HTR-8/SVneo (cell line): ENCODE measurements around the gene RIPPLY3.
"Not testable (repeated sequence)": the region's sequence is repeated elsewhere in the genome, so short reads cannot be mapped to it uniquely, and the experiment has no call there.

Experiments used
- DNase-seq: peaks from one replicate; pipeline ENCODE4 v3.0.0; 2011; ENCODE audit warnings: low spot score, mixed read lengths; ENCODE audit not compliant: insufficient read length
- FAIRE-seq: peaks from 2 replicates; lab custom pipeline; 2011; peaks lifted over from hg19 to GRCh38; lab: Jason Lieb, UNC

RIPPLY3 gene

DNA sequence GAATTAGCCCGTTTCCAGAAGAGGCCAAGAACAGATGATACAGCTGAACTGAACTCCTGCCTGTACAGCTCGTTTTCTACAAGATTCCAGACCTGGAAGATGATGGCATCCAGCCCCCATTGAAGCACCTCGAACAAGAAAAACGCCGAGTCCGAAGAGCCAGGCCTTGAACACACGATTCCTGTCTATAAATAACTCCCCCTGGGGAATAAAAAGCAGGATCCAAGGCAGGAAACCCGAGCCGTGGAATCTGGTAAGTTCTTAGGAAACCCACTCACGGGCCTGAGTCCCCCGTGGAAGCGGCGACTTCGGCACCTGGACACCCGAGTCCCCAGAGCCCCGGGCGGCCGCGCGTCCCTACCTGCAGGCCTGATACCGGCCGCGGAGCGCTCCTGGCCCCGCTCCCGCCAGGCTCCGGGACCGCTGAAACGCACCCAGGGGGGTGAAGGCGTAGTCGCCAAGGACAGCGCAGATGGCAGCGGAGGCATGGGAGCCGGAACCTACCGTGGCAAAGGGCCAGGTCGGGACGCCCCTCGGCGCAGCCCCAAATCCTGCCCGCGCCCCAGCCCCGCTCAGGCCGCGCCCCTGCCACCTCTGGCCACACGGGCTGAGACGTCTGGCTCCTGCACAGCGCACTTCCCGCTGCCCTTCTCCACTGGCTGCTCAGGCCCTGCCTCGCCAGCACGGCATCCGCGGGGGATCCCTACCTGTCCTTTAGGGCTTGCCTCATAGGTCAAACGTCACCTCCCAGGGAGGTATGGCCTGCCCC is 26.0 kb upstream of the RIPPLY3 start:
- no peak for FAIRE-seq

DNA sequence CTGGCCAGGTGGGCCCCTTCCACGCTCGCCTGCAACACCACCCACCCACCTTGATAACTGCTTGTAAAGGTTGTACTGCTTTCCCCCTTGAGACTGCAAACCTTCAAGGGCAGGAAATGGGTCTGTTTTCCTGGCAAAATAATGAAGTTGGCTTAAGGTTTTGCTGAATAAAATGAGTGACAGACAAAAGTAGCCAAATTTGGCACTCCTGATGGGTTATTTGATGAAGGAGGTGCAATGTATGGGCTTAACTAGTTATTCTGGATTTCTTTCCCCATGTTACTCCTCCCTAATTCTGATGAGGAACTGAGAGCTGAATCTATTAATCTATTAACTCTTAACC is 25.5 kb upstream of the RIPPLY3 start:
- DNase-seq: no peak
- no peak for FAIRE-seq

More for the DNA sequence above, 26.0 kb upstream of the RIPPLY3 start:
- no peak for DNase-seq

DNA sequence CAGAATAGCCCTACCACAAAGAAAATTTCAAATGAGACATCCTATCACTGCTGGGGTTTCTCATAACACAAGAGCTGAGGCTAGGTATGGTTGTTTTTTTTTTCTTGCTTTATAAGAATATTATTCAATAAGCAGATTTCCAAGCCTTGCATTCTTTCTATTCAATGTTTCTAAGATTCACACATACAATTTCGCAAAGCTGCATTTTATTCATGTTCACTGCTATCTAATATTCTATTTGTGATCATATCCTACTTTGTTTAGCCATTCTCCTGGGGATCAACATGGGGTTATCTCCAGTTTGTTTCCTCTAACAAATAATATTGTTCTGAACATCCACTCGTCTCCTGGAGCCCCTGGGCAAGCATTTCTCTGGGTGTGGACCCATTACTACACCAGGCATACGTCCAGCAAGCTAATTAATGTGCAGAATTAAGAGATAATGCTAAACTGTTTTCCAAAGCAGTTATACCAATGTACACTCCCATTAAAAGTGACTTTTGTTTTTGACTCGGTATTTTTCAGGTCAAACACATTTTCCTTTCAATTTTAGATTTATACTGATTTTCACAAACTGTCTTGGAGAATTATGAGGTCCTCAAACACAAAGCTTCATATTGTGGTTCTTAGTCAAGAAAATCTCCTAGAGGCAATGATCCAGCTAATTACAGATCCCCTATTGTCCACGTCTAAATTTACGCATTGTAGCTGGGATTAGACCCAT is 24.4 kb upstream of the RIPPLY3 start:
- DNase-seq: no peak
- FAIRE-seq: no peak

DNA sequence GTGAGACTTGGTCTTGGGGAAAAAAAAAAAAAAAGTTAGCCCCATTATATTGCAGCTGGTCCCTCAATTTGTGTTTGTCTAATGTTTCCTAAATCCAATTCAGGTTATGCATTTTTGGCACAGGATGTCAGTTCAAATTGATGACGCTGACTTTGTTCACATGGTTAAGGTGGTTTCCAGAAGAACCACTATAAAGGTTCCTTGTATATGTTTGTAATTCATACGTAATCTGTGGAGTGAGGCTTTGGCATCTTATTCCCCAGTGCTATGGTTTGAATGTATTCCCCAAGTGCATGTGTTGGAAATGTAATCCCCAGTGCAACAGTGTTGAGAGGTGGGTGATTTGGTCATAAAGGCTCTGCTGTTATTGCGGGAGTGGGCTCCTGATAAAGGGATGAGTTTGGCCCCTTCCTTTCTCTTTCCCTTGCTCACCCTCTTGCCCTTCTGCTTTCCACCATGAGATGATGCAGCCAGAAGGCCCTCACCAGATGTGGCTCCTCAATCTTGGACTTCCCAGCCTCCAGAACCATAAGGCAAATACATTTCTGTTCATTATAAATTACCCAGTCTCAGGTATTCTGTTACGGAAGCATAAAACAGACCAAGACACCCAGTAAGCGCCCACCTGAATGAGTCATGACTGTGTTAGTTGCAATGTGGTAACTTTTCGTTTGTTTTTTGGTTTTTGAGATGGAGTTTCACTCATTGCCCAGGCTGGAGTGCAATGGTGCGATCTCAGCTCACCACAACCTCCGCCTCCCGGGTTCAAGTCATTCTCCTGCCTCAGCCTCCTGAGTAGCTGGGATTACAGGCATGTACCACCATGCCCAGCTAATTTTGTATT is 20.5 kb upstream of the RIPPLY3 start:
- FAIRE-seq (no peak), DNase-seq (no peak)

DNA sequence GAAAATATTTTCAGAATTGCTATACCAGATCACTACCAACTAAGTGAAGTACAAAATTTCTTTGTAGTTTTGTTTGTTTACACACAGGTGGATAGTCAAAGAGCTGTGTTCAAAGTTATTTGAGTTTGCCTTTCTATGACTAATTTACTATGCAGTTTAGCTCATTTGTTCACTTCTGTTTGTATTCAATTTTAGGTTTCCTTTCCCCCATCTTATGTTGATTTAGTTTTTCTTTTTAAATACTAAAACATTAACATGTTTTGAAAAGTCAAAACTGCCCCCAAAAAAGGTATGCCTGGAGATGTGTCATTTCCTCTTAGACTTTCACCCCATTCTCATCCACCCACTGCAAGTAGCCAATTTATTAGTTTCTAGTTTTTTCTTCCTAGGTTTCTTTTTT is 18.7 kb upstream of the RIPPLY3 start:
- DNase-seq (no peak), FAIRE-seq (no peak)

DNA sequence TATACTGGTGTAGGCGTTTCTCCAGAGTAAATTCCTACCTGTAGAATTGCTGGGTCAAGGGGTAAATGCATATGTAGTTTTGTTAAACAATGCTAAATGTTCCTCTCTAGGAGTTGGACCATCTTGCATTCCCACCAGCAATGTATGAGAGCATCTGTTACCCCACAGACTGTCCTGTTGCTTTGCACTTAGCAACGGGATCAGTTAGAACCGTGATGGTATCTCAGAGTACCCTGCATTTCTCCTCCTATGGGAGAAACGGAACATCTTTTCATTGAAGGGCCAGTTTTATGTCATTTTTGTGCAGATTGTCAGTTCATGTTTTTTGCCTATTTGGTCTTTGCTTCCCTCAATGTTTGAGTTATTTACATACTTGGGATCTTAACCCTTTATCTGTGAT is 18.0 kb upstream of the RIPPLY3 start:
- no peak for FAIRE-seq
- no peak for DNase-seq

DNA sequence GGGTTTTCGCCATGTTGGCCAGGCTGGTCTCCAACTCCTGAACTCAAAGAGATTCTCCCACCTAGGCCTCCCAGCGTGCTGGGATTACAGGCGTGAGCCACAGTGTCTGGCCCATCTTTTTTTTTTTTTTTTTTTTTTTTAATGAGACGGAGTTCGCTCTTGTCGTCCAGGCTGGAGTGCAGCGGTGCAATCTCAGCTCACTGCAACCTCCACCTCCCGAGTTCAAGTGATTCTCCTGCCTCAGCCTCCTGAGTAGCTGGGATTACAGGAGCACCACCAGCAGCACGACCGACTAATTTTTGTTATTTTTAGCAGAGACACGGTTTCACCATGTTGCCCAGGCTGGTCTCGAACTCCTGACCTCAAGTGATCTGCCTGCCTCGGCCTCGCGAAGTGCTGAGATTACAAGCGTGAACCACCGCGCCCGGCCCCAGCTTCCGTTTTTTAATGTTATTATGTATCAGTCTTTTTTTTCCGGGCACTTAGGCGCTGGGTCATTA is 17.3 kb upstream of the RIPPLY3 start:
- not testable (repeated sequence) for FAIRE-seq, DNase-seq

DNA sequence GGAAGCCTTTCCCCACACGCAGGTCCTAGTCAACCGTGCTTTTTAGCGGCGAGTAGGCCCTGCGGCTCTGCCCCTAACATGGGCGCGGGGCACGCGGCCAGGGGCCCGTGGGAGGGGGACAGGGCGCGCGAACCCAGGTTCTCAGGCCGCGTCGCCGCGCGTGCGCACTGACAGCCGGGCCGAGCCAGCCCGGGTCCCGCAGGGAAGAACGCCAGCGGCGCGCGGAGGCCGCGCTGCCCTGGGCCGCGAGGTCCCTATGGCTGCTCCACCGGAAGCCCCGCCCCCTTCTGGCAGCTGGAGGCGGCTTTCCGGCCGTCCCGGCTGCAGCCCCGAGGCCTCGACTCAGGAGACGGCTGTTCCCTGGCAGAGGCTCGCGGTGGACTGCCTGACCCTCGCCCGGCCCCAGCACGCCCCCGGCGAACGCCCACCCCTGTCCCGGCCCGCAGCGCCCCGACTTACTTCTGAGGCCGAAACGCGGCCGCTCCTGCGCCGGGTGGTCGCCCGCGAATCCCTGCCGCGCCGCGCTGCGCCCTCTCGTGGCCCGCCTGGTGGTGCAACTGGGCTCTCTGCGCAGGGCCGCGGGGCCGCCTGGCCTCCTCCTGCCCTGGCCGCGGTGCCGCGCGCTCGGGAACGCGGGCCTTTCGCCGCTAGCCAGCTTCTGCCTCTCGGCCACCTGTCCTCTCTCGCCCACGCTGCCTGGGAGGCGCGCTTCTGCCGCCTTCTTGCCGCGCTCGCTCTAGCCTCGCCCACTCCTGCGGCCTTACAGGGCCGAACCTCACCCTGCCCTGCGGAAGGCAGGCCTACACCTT is 16.6 kb upstream of the RIPPLY3 start:
- peak; percentile 86 for FAIRE-seq
- DNase-seq: peak; percentile 94

DNA sequence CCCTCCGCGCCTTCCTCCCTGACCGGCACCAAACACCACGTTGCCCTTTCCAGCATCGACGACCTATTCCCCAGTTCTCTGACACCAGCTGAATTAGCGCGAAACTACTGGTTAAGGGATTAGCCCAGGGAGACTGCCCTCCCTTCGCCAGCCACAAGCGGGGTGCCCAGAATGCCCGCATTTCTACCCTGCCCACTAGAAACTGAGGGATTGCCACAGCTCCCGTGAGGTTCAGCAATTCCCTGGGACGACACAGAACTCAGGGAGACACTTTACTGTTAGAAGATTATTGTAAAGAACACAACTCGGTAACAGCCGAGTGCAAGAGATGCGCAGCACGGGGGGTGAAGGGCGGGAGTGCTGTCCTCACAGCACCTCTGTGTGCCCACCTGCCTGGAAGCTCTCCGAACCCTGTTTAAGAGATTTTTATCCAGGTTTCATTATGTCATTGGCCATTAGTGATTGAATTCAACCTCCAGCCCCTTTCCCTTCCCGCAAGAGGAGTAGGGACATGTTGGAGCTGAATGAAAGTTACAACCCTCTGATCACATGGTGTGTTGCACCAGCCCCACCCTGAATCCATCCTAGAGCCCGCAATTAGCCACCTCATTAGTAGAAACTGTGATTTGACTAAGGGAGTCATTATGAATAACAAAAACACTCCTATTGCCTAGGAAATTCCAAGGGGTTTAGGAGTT is 15.8 kb upstream of the RIPPLY3 start:
- FAIRE-seq (no peak), DNase-seq (no peak)

DNA sequence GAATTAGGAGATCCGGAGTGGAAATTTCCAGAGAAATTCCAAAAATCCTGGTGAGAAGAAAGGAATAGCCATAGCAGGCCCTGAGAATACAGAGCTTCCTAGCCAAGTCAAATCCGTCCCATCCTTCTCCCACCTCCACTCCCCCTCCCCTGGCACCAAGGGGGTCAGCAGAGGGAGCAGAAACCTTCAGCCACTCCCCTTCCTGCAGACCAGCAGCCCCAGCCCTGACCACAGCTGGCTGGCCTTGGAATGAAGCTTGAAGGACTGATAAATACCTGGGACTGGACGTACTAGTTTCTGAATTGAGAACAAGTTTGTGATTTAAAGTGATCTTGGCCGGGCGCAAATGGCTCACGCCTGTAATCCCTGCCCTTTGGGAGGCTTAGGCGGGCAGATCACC is 13.8 kb upstream of the RIPPLY3 start:
- DNase-seq (no peak), FAIRE-seq (no peak)

DNA sequence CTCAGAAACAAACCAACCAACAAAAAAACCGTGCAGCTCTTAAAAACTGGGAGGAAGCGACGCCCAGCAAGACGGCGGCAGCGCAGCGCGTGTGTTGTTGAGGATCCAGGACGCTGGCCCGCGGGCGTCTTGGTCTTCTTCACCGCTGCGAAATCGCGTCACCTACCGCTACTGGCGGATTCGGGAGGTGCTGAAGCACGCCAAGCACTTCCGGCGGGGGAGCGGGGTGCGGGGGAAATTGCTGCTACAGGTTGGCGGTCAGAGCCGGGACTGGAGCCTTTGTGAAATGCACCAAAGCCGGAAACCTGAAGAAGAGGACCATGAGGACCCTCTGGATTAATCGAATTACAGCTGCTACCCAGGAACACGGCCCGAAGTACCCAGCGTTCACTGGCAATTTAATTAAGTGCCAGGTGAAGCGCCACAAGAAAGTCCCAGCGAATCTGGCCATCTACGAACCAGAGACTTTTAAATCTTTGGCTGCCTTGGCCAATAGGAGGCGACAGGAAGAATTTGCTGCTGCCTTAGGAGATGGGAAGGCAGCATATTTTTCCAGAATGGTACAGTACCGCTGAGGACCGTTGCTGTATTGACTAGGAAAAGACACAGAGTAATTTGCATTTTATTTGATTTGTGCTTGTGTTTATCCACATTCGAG is 11.9 kb upstream of the RIPPLY3 start:
- no peak for FAIRE-seq
- DNase-seq: no peak

DNA sequence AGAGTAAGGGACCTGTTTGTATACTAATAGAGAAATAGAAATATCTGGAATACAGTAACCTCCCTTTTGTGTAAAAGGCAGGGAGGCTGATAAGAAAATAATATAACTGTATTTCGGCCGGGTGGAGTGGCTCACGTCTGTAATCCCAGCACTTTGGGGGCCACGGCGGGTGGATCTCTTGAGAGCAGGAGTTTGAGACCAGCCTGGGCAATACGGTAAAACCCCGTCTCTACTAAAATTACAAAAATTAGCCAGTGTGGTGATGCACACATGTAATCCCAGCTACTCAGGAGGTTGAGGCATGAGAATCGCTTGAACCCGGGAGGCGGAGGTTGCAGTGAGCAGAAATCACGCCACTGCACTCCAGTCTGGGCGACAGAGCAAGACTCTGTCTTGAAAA is 11.2 kb upstream of the RIPPLY3 start:
- not testable (repeated sequence) for FAIRE-seq, DNase-seq

DNA sequence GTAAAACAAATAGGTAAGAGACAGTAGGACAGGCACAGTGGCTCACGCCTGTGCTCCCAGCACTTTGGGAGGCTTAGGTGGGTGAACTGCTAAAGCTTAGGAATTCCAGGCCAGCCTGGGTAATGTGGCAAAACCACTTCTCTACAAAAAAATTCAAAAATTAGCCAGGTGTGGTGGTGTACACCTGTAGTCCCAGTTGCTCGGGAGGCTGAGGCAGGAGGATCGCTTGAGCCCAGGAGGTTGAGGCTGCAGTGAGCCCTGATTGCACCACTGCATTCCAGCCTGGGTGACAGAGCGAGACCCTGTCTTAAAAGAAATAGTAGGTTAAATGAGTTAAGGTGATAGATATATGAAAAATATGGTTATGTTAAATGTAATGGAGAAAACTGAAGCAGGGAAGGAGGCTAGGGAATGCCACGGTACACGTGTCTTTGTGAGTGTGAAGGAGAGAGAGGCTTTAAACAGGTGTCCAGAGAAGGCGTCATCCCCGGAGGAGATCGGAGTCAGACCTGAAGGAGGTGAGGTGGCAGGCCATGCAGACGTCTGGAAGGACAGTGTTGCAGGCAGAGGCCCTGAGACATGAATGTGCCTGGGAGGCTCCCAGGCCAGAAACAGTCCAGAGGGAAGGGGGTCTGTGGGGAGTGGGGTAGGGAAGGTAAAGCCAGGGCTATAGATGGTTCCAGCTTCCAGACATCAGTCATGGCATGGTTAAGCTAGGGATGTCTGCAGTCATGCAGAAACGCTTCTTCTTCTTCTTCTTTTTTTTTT is 7.2 kb upstream of the RIPPLY3 start:
- DNase-seq (no peak), FAIRE-seq (no peak)

DNA sequence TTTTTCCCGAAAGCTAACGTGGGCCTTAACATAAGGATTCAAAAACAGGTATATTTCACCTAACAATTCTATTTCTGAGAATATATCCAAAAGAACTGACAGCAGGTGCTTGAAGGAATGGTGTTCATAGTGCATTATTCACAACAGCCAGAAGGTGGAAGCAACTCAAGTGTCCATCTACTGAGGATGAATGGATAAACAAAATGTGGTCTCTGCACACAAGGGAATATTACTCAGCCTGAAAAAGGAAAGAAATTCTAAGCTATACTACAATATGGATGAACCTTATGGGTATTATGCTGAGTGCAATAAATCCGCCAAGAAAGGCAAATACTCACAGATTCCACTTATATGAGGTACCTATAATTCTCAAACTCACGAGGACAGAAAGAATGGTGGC is 6.1 kb upstream of the RIPPLY3 start:
- DNase-seq (no peak), FAIRE-seq (no peak)

DNA sequence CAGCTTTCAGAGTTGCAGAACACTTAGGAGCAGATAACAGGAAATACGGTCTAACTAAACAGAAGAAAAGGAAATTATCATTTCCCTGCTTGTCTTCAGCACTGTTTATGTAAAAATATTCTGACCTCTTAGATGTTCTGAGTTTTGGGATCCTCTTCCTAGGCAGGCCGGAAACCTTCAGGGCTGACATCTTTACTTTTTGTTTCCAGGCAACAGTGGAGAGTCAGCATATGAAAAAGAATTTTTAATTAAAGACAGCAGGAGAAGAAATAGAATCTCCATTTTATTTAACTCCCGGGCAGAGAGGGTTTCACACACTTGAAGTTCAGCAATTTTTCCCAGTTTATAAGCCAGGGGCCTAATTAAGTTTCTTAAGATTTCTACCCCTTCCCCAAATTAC is 5.1 kb upstream of the RIPPLY3 start:
- FAIRE-seq (no peak), DNase-seq (no peak)

DNA sequence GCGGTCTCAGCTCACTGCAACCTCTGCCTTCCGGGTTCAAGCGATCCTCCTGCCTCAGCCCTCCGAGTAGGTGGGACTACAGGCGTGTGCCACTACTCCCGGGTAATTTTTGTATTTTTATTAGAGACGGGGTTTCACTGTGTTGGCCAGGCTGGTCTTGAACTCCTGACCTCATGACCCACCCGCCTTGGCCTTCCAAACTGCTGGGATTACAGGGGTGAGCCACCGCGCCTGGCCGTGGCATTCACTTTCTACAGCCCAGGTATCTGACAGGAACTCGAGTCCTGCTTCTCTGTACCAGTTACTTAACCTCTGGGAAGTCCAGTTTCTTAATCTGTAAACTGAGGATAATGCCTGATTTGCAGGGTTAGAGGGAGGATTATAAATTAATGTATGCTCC is 3.7 kb upstream of the RIPPLY3 start:
- DNase-seq, FAIRE-seq: not testable (repeated sequence)

DNA sequence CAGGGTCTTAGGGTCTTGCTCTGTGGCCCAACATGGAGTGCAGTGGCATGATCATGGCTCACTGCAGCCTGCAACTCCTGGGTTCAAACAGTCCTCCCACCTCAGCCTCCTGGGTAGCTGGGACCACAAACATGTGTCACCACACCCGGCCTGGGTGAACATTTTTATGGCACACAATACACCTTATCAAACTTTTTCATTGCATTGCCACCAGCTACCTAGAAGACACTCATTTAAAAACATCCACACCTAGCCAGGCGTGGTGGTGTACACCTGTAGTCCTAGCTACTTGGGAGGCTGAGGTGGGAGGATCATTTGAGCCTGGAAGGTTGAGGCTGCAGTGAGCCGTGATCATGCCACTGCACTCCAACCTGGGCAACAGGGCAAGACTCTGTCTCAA is 2.6 kb upstream of the RIPPLY3 start:
- FAIRE-seq, DNase-seq: not testable (repeated sequence)
